Neuronal stem cell (in vitro differentiated cells): ENCODE measurements around the gene ALB.

Source experiments
- DNase-seq: peaks from one replicate; pipeline ENCODE4 v3.0.0-alpha.2; 2013; ENCODE audit warnings: low spot score
- H2AFZ ChIP-seq: one replicate; pipeline ENCODE4 v1.6.1; 2013; ENCODE audit warnings: mild to moderate bottlenecking, low read length, inconsistent platforms
- H2AK5ac ChIP-seq: 2 replicates; pipeline ENCODE4 v1.6.1; 2013; ENCODE audit warnings: low read depth, mild to moderate bottlenecking, inconsistent platforms, low read length, moderate library complexity, mixed read lengths
- H2BK120ac ChIP-seq: 2 replicates; pipeline ENCODE4 v1.6.1; 2013; ENCODE audit warnings: low read depth, mild to moderate bottlenecking, inconsistent platforms, low read length, moderate library complexity, mixed read lengths
- H2BK12ac ChIP-seq: one replicate; pipeline ENCODE4 v1.6.1; 2013; ENCODE audit warnings: low read length, inconsistent platforms
- H2BK15ac ChIP-seq: 2 replicates; pipeline ENCODE4 v1.6.1; 2013; ENCODE audit warnings: mild to moderate bottlenecking, low read length, inconsistent platforms, mixed read lengths
- H2BK5ac ChIP-seq: one replicate; pipeline ENCODE4 v1.6.1; 2013; ENCODE audit warnings: inconsistent platforms, mild to moderate bottlenecking, low read length, moderate library complexity
- H3K14ac ChIP-seq: one replicate; pipeline ENCODE4 v1.6.1; 2013; ENCODE audit warnings: low read length, inconsistent platforms
- H3K18ac ChIP-seq: 2 replicates; pipeline ENCODE4 v1.6.1; 2013; ENCODE audit warnings: low read length, inconsistent platforms
- H3K23ac ChIP-seq: 2 replicates; pipeline ENCODE4 v1.6.1; 2013; ENCODE audit warnings: low read depth, mild to moderate bottlenecking, mixed read lengths, low read length, inconsistent platforms; ENCODE audit not compliant: poor library complexity
- H3K27ac ChIP-seq: replicated peaks from 3 replicates; pipeline ENCODE4 v1.5.1; 2013; ENCODE audit warnings: low read length, inconsistent platforms
- H3K27me3 ChIP-seq, 3 experiments: 2 replicates each; pipeline ENCODE4 v1.6.1; 2013; ENCODE audit warnings: low read length in 3 of 3, mild to moderate bottlenecking in 2 of 3, inconsistent platforms in 1 of 3, low read depth in 1 of 3, mixed read lengths in 1 of 3, moderate library complexity in 1 of 3; ENCODE audit not compliant: control insufficient read depth in 3 of 3, insufficient read depth in 3 of 3
- H3K36me3 ChIP-seq, 2 donors: replicated peaks in 1 of 2; 2 replicates each; pipeline ENCODE4 v1.6.1; 2013; ENCODE audit warnings: low read length in 2 of 2; ENCODE audit not compliant: control insufficient read depth in 2 of 2, insufficient read depth in 2 of 2
- H3K4ac ChIP-seq: 2 replicates; pipeline ENCODE4 v1.6.1; 2013; ENCODE audit warnings: inconsistent platforms, mild to moderate bottlenecking, low read length, moderate library complexity
- H3K4me1 ChIP-seq, 2 donors: 1 replicate in 1 of 2; 2 replicates in 1 of 2; pipeline ENCODE4 v1.6.1; 2013; ENCODE audit warnings: low read length in 2 of 2, low read depth in 1 of 2; ENCODE audit not compliant: control insufficient read depth in 2 of 2, insufficient read depth in 1 of 2
- H3K4me2 ChIP-seq: one replicate; pipeline ENCODE4 v1.6.1; 2013; ENCODE audit warnings: mild to moderate bottlenecking, low read length, inconsistent platforms; ENCODE audit not compliant: insufficient read depth, poor library complexity, severe bottlenecking
- H3K4me3 ChIP-seq, 2 donors: 2 replicates each; pipeline ENCODE4 v1.5.1; 2013; ENCODE audit warnings: low read length in 2 of 2, mild to moderate bottlenecking in 2 of 2, inconsistent platforms in 1 of 2, moderate library complexity in 1 of 2
- H3K79me1 ChIP-seq: one replicate; pipeline ENCODE4 v1.6.1; 2013; ENCODE audit warnings: low read depth, mild to moderate bottlenecking, inconsistent platforms, low read length, moderate library complexity
- H3K9ac ChIP-seq: one replicate; pipeline ENCODE4 v1.6.1; 2013; ENCODE audit warnings: mild to moderate bottlenecking, low read depth, low read length, inconsistent platforms; ENCODE audit not compliant: poor library complexity
- H3K9me3 ChIP-seq, 2 donors: replicated peaks in 1 of 2; 2 replicates each; pipeline versions ENCODE3 to v1.6.1; 2013; ENCODE audit warnings: low read length in 2 of 2, mild to moderate bottlenecking in 2 of 2, inconsistent platforms in 1 of 2, low read depth in 1 of 2, mixed read lengths in 1 of 2, moderate library complexity in 1 of 2; ENCODE audit not compliant: control insufficient read depth in 2 of 2, insufficient read depth in 1 of 2
- H4K8ac ChIP-seq: one replicate; pipeline ENCODE4 v1.6.1; 2013; ENCODE audit warnings: low read depth, mild to moderate bottlenecking, inconsistent platforms, low read length, moderate library complexity
- H4K91ac ChIP-seq: one replicate; pipeline ENCODE4 v1.6.1; 2013; ENCODE audit warnings: low read length, low read depth, mild to moderate bottlenecking, inconsistent platforms; ENCODE audit not compliant: poor library complexity
- WGBS, 2 donors: extraction: QIAGEN DNeasy Blood & Tissue Kit; methylation state at CpG; one replicate each; pipeline ENCODE4 v1.1.7; 2013; ENCODE audit warnings: missing lambda C conversion rate in 2 of 2, mixed read lengths in 1 of 2; ENCODE audit not compliant: insufficient read length in 2 of 2, insufficient replicate concordance in 1 of 2; ENCODE audit errors: extremely low coverage in 2 of 2; 5-methylcytosine and 5-hydroxymethylcytosine counted together

The ALB gene

DNA sequence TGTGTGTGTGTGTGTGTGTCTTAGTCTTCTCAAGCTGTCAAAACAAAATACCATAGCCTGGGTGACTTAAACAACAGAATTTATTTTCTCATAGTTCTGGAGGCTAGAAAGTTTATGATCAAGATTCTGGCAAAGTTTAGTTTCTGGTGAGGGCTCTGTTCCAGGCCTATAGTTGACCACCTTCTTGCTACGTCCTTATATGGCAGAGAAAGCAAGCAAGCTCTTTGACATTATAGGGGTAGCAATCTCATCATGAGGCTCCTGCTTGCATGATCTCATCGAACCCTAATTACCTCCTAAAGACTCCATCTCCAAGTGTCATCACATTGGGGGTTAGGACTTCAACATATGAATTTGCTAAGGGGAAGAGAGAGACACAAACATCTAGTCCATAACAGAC lies 25.0 kb downstream of the ALB start:
- no peaks in the 10 kb centered on the region for H3K79me1 ChIP-seq
- no peak overlapping the region for H4K8ac ChIP-seq
- H3K27ac ChIP-seq, result no peak overlapping the region
- no peak overlapping the region for H3K4me2 ChIP-seq
- no peak overlapping the region for H3K9ac ChIP-seq
- WGBS, 2 donors, result no CpG with 5 or more reads among the region's 2 CpGs
- H4K91ac ChIP-seq, result no peak overlapping the region
- H2AK5ac ChIP-seq, result no peak overlapping the region
- H2BK12ac ChIP-seq, result no peak overlapping the region
- no peak overlapping the region for H2BK5ac ChIP-seq
- no peaks in the 10 kb centered on the region for H3K4me1 ChIP-seq
- no peak overlapping the region for H2BK15ac ChIP-seq
- no peak overlapping the region for H3K23ac ChIP-seq
- H2BK120ac ChIP-seq, result no peak overlapping the region
- H3K14ac ChIP-seq, result no peak overlapping the region
- H3K27me3 ChIP-seq, result no peaks in the 10 kb centered on the region
- no peak overlapping the region for H3K4ac ChIP-seq
- no peaks in the 10 kb centered on the region for H3K36me3 ChIP-seq
- DNase-seq, result no peak
- H2AFZ ChIP-seq, result no peak overlapping the region
- no peak overlapping the region for H3K18ac ChIP-seq
- H3K9me3 ChIP-seq, result no peaks in the 10 kb centered on the region
- H3K4me3 ChIP-seq, result no peak overlapping the region

DNA sequence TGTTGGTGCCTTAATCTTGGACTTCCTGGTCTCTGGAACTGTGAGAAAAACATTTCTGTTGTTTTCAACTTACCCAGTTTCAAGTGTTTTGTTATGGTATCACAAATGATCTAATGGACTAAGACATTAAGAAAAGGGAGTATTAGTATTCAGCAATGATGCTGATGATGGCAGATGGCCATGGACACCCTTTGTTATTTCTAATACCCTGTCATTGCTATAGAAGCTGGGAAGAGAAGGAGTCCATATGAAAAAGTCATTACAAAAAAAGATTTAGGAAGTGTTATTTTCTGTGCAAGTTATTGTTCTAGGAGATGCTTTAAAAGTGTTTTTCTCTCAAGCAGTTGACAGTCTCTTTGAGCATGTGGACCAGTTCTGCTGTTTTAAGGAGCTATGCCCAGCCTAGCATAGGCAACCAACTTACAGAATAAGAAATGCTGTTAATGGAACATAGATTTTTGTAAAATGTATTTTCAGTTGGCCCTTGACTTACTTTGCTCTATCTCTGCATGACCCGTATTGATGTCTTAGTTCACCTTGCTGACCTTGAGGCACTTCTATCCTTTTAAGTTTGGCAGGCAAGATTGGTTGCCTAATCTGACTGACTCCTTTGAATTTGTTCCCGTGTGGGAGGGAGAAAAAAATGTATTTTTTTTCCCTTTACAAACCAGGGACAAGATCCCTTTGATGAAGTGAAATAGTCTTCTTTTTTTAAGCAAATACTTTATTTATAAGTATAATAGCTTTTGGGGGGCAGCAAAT lies 25.9 kb downstream of the ALB start:
- H3K23ac ChIP-seq, result no peak overlapping the region
- no peaks in the 10 kb centered on the region for H3K4me1 ChIP-seq
- no peak overlapping the region for H2BK15ac ChIP-seq
- H3K4ac ChIP-seq, result no peak overlapping the region
- no peak overlapping the region for H3K14ac ChIP-seq
- no peak overlapping the region for H4K8ac ChIP-seq
- no peak for DNase-seq
- H3K9me3 ChIP-seq, result no peaks in the 10 kb centered on the region
- no peak overlapping the region for H3K4me2 ChIP-seq
- WGBS, 2 donors, result no CpG with 5 or more reads among the region's 2 CpGs
- H3K9ac ChIP-seq, result no peak overlapping the region
- H2AK5ac ChIP-seq, result no peak overlapping the region
- H3K4me3 ChIP-seq, result no peak overlapping the region
- no peaks in the 10 kb centered on the region for H3K27me3 ChIP-seq
- no peak overlapping the region for H3K18ac ChIP-seq
- H2BK12ac ChIP-seq, result no peak overlapping the region
- no peak overlapping the region for H2AFZ ChIP-seq
- H3K36me3 ChIP-seq, result no peaks in the 10 kb centered on the region
- H3K79me1 ChIP-seq, result no peaks in the 10 kb centered on the region
- H3K27ac ChIP-seq, result no peak overlapping the region
- H2BK5ac ChIP-seq, result no peak overlapping the region
- H4K91ac ChIP-seq, result no peak overlapping the region
- no peak overlapping the region for H2BK120ac ChIP-seq

DNA sequence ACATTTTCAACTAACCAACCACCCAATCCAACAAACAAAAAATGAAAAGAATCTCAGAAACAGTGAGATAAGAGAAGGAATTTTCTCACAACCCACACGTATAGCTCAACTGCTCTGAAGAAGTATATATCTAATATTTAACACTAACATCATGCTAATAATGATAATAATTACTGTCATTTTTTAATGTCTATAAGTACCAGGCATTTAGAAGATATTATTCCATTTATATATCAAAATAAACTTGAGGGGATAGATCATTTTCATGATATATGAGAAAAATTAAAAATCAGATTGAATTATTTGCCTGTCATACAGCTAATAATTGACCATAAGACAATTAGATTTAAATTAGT lies 27.7 kb downstream of the ALB start:
- Histone ChIP-seq H3K4me2 (no peak overlapping the region), H4K8ac (no peak overlapping the region), H3K36me3 (no peaks in the 10 kb centered on the region), H3K18ac (no peak overlapping the region), H3K14ac (no peak overlapping the region), H3K79me1 (no peaks in the 10 kb centered on the region), H3K9me3 (no peaks in the 10 kb centered on the region), H2AK5ac (no peak overlapping the region), H3K9ac (no peak overlapping the region), H2BK12ac (no peak overlapping the region), H2BK5ac (no peak overlapping the region), H4K91ac (no peak overlapping the region), H3K27me3 (no peaks in the 10 kb centered on the region), H2BK120ac (no peak overlapping the region), H2BK15ac (no peak overlapping the region), H3K27ac (no peak overlapping the region), H2AFZ (no peak overlapping the region), H3K23ac (no peak overlapping the region), H3K4me1 (no peaks in the 10 kb centered on the region), H3K4me3 (no peak overlapping the region), H3K4ac (no peak overlapping the region)
- DNase-seq, result no peak
- WGBS, 2 donors, result no CpG with 5 or more reads among the region's 1 CpG

DNA sequence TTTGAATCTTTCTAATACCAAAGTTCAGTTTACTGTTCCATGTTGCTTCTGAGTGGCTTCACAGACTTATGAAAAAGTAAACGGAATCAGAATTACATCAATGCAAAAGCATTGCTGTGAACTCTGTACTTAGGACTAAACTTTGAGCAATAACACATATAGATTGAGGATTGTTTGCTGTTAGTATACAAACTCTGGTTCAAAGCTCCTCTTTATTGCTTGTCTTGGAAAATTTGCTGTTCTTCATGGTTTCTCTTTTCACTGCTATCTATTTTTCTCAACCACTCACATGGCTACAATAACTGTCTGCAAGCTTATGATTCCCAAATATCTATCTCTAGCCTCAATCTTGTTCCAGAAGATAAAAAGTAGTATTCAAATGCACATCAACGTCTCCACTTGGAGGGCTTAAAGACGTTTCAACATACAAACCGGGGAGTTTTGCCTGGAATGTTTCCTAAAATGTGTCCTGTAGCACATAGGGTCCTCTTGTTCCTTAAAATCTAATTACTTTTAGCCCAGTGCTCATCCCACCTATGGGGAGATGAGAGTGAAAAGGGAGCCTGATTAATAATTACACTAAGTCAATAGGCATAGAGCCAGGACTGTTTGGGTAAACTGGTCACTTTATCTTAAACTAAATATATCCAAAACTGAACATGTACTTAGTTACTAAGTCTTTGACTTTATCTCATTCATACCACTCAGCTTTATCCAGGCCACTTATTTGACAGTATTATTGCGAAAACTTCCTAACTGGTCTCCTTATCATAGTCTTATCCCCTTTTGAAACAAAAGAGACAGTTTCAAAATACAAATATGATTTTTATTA lies 28.3 kb downstream of the ALB start:
- H3K9ac ChIP-seq, result no peak overlapping the region
- no peak overlapping the region for H2BK12ac ChIP-seq
- H2BK15ac ChIP-seq, result no peak overlapping the region
- H3K9me3 ChIP-seq, result no peaks in the 10 kb centered on the region
- no peak overlapping the region for H2AFZ ChIP-seq
- no CpG with 5 or more reads among the region's 5 CpGs for WGBS, 2 donors
- no peak overlapping the region for H4K91ac ChIP-seq
- H4K8ac ChIP-seq, result no peak overlapping the region
- no peak overlapping the region for H3K23ac ChIP-seq
- H3K36me3 ChIP-seq, result no peaks in the 10 kb centered on the region
- no peak overlapping the region for H2AK5ac ChIP-seq
- no peak overlapping the region for H3K4ac ChIP-seq
- H3K27ac ChIP-seq, result no peak overlapping the region
- H3K4me3 ChIP-seq, result no peak overlapping the region
- H3K4me2 ChIP-seq, result no peak overlapping the region
- H3K27me3 ChIP-seq, result no peaks in the 10 kb centered on the region
- H3K4me1 ChIP-seq, result no peaks in the 10 kb centered on the region
- H2BK120ac ChIP-seq, result no peak overlapping the region
- H3K14ac ChIP-seq, result no peak overlapping the region
- no peaks in the 10 kb centered on the region for H3K79me1 ChIP-seq
- no peak overlapping the region for H2BK5ac ChIP-seq
- H3K18ac ChIP-seq, result no peak overlapping the region
- no peak for DNase-seq
